GM23338 (cell line): ENCODE measurements around the gene MROH7. TPM values are rescaled to one million over a fixed set of nuclear protein-coding genes. Genes with fewer than 3 reads are reported as not detected.

Source experiments
- ATAC-seq: fragments of 200-7000 bp; cut with Tn5 transposase; 3 replicates; pipeline ENCODE4 v1.9.1; 2020
- DNase-seq: peaks from one replicate; pipeline ENCODE4 v3.0.0-alpha.2; 2015; ENCODE audit warnings: low spot score
- H2AFZ ChIP-seq: fragments of 200-600 bp; sonication (generic); 2 replicates; pipeline ENCODE4 v1.8.0; 2016; ENCODE audit warnings: antibody characterized with exemption, mild to moderate bottlenecking, moderate library complexity
- H3F3A ChIP-seq: fragments of 200-600 bp; sonication (generic); replicated peaks from 2 replicates; pipeline ENCODE4 v1.8.0; 2017; ENCODE audit warnings: antibody characterized with exemption, mixed run types, low read depth
- H3K27ac ChIP-seq: fragments of 200-600 bp; sonication (generic); 2 replicates; pipeline ENCODE4 v1.6.1; 2016; ENCODE audit warnings: low read depth
- H3K27me3 ChIP-seq: fragments of 200-600 bp; sonication (generic); 2 replicates; pipeline ENCODE4 v1.8.0; 2016; ENCODE audit warnings: mild to moderate bottlenecking, mixed run types, moderate library complexity; ENCODE audit not compliant: insufficient read depth
- H3K36me3 ChIP-seq: fragments of 200-600 bp; sonication (generic); 2 replicates; pipeline ENCODE4 v1.8.0; 2016; ENCODE audit warnings: mild to moderate bottlenecking; ENCODE audit not compliant: insufficient read depth
- H3K4me1 ChIP-seq: fragments of 200-600 bp; sonication (generic); 2 replicates; pipeline ENCODE4 v1.8.0; 2016; ENCODE audit warnings: mild to moderate bottlenecking, moderate library complexity; ENCODE audit not compliant: insufficient read depth
- H3K4me2 ChIP-seq: fragments of 200-600 bp; sonication (generic); 2 replicates; pipeline ENCODE4 v1.7.1; 2017; ENCODE audit warnings: mixed run types
- H3K4me3 ChIP-seq: fragments of 200-600 bp; sonication (generic); 2 replicates; pipeline ENCODE4 v1.6.1; 2016; ENCODE audit warnings: mixed run types
- H3K79me2 ChIP-seq: fragments of 200-600 bp; sonication (generic); replicated peaks from 2 replicates; pipeline ENCODE4 v1.8.0; 2017; ENCODE audit warnings: mild to moderate bottlenecking; ENCODE audit not compliant: insufficient read depth
- H3K9me2 ChIP-seq: fragments of 200-600 bp; sonication (generic); 2 replicates; pipeline ENCODE4 v1.8.0; 2017; ENCODE audit not compliant: insufficient read depth
- H4K20me1 ChIP-seq: fragments of 200-600 bp; sonication (generic); replicated peaks from 2 replicates; pipeline ENCODE4 v1.8.0; 2017; ENCODE audit warnings: mild to moderate bottlenecking; ENCODE audit not compliant: insufficient read depth
- H3K27ac Mint-ChIP-seq: 2 replicates; pipeline ENCODE4 v1.8.0; 2020; ENCODE audit warnings: inconsistent platforms, mild to moderate bottlenecking, moderate library complexity, mixed read lengths
- H3K27me3 Mint-ChIP-seq: 3 replicates; pipeline ENCODE4 v1.8.0; 2022; ENCODE audit warnings: low read depth, mild to moderate bottlenecking, moderate library complexity, mixed read lengths, inconsistent platforms; ENCODE audit not compliant: insufficient read depth, poor library complexity
- H3K36me3 Mint-ChIP-seq: 3 replicates; pipeline ENCODE4 v1.8.0; 2021; ENCODE audit warnings: low read depth, mild to moderate bottlenecking, inconsistent platforms, moderate library complexity, mixed read lengths
- H3K4me1 Mint-ChIP-seq: 3 replicates; pipeline ENCODE4 v1.8.0; 2020; ENCODE audit warnings: mild to moderate bottlenecking, inconsistent platforms, mixed read lengths
- H3K4me3 Mint-ChIP-seq: 3 replicates; pipeline ENCODE4 v1.8.0; 2021; ENCODE audit warnings: moderate library complexity, mild to moderate bottlenecking, inconsistent platforms, mixed read lengths
- H3K9me3 Mint-ChIP-seq: 3 replicates; pipeline ENCODE4 v1.8.0; 2020; ENCODE audit warnings: moderate library complexity, mild to moderate bottlenecking, inconsistent platforms, mixed read lengths
- ETS1 ChIP-seq: IDR thresholded peaks from 2 replicates; pipeline ENCODE4 v1.6.1; 2016; ENCODE audit warnings: antibody characterized with exemption
- EZH2 ChIP-seq: fragments of 200-600 bp; sonication (generic); IDR thresholded peaks from one replicate; pipeline ENCODE4 v1.8.0; 2017; ENCODE audit warnings: antibody characterized with exemption, mild to moderate bottlenecking, low read depth; ENCODE audit not compliant: unreplicated experiment
- EZH2phosphoT487 ChIP-seq: fragments of 200-600 bp; sonication (generic); IDR thresholded peaks from one replicate; pipeline ENCODE4 v1.8.1; 2018; ENCODE audit warnings: antibody characterized with exemption; ENCODE audit not compliant: unreplicated experiment
- JUNB ChIP-seq: IDR thresholded peaks from one replicate; pipeline ENCODE4 v1.6.1; 2016; ENCODE audit warnings: antibody characterized with exemption; ENCODE audit not compliant: unreplicated experiment
- POLR2AphosphoS5 ChIP-seq: IDR thresholded peaks from 2 replicates; pipeline ENCODE4 v1.6.1; 2016; ENCODE audit warnings: antibody characterized with exemption, low read depth
- ZNF331 ChIP-seq: fragments of 250-450 bp; sonication (Bioruptor Pico); IDR thresholded peaks from 2 replicates; pipeline ENCODE4 v1.5.0; 2020; ENCODE audit warnings: low read depth, mild to moderate bottlenecking, moderate library complexity
- ZNF462 ChIP-seq: fragments of 250-450 bp; sonication (Bioruptor Pico); IDR thresholded peaks from 2 replicates; pipeline ENCODE4 v1.5.0; 2020; ENCODE audit warnings: mild to moderate bottlenecking, moderate library complexity
- polyA plus RNA-seq: library from polyadenylated mRNA; unstranded; fragments of >200 nt; fragmentation: Nextera tagmentation; extraction: Ambion mirVana; gene quantifications from 2 replicates; pipeline ENCODE4 v1.2.1, GENCODE V29; 2016
- total RNA-seq: library from RNA; depleted of rRNA; stranded (reverse); fragments of >200 nt; shearing (Covaris generic); gene quantifications from 2 replicates; pipeline ENCODE4 v1.2.3, GENCODE V29; 2014

MROH7 gene
- total and polyA plus RNA-seq, 2 experiments from 2014 or later, result 0.17 TPM; not detected in 1

- H3F3A ChIP-seq, result no peaks in the 10 kb centered on the region
- no peak for DNase-seq
- Mint-ChIP-seq H3K4me3 (no peak overlapping the region), H3K36me3 (peaks cover 74% of the 10 kb centered on the region), H3K27ac (no peak overlapping the region), H3K9me3 (peaks cover 5% of the 10 kb centered on the region; the same call in 2 of the 3 replicates), H3K27me3 (peaks cover 4% of the 10 kb centered on the region), H3K4me1 (no peaks in the 10 kb centered on the region)
- no peak overlapping the region for H3K4me3 ChIP-seq
- no peak for TF ChIP-seq ZNF331 (CRISPR knock-in tag)
- TF ChIP-seq EZH2phosphoT487, result no peak
- TF ChIP-seq ZNF462 (CRISPR knock-in tag), result no peak
- no peak for TF ChIP-seq ETS1
- no peak for TF ChIP-seq JUNB
- TF ChIP-seq EZH2, result no peak
- no peak for TF ChIP-seq POLR2AphosphoS5
- no peak overlapping the region for H2AFZ ChIP-seq
- ATAC-seq, result no peak
- H3K79me2 ChIP-seq, result no peaks in the 10 kb centered on the region
- H3K36me3 ChIP-seq, result peaks cover 47% of the 10 kb centered on the region
- H3K4me1 ChIP-seq, result no peaks in the 10 kb centered on the region
- no peaks in the 10 kb centered on the region for H3K9me2 ChIP-seq
- no peak overlapping the region for H3K4me2 ChIP-seq
- no peaks in the 10 kb centered on the region for H3K27me3 ChIP-seq
- H4K20me1 ChIP-seq, result no peaks in the 10 kb centered on the region
- no peak overlapping the region for H3K27ac ChIP-seq
Measured at GRCh38 chr1:54724771-54725170, 83.2 kb downstream of the MROH7 start.
